Measurements from ENCODE around the gene CEBPE. TPM values are rescaled to one million over a fixed set of nuclear protein-coding genes. Genes with fewer than 3 reads are reported as not detected.

The CEBPE gene
- total RNA-seq, 1 donor from 2014 or later, result not detected

DNA sequence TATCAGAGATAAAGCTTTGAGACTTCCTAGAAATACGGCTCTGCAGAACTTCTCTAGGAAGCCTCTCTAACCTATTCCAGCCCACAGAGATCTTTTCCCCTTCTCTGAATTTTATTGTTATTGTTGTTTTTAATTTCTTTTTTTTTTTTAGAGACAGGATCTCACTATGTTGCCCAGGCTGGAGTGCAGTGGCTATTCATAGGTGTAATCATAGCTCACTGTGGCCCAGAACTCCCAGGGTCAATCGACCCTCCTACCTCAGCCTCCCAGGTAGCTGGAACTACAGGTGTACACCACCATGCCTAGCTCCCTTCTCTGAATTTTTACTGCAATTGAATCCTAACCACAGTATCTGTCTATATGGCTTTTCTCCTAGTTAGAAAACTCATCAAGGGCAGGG lies 44.8 kb upstream of the CEBPE start:
- Histone ChIP-seq H3K4me3 (no peak overlapping the region), H3K27ac (replicated peaks) (no peak overlapping the region), H3K9me3 (replicated peaks) (no peaks in the 10 kb centered on the region), H3K4me1 (peaks cover 29% of the 10 kb centered on the region), H3K36me3 (no peaks in the 10 kb centered on the region), H3K27me3 (ENCODE audit: low read depth) (no peaks in the 10 kb centered on the region)
- intact Hi-C loops (cut with micrococcal nuclease), result no loop called here
- TF ChIP-seq, protein P1, sequence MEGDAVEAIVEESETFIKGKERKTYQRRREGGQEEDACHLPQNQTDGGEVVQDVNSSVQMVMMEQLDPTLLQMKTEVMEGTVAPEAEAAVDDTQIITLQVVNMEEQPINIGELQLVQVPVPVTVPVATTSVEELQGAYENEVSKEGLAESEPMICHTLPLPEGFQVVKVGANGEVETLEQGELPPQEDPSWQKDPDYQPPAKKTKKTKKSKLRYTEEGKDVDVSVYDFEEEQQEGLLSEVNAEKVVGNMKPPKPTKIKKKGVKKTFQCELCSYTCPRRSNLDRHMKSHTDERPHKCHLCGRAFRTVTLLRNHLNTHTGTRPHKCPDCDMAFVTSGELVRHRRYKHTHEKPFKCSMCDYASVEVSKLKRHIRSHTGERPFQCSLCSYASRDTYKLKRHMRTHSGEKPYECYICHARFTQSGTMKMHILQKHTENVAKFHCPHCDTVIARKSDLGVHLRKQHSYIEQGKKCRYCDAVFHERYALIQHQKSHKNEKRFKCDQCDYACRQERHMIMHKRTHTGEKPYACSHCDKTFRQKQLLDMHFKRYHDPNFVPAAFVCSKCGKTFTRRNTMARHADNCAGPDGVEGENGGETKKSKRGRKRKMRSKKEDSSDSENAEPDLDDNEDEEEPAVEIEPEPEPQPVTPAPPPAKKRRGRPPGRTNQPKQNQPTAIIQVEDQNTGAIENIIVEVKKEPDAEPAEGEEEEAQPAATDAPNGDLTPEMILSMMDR (IDR thresholded peaks at IDR 0.05; ENCODE audit: borderline replicate concordance), result no peak
- DNase-seq, result no peak

DNA sequence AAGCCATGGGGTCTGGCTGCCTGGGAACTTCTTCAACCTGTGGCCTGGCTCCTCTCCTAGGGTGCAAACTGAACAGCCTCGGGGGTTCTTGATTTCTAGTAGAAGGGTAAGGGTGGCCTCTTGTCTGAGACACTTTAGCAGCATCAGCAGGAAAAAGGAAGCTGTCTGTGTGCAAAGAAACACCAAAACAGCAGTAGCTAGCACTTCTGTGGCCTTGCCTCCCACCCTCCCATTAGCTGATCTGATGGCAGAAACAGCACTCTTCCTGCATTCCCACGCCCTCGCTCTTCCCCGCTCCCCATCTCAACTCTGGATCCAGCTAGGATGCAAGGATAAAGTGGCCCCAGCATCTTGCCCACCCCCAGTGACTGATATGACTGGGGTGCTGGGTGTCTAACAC lies 43.7 kb upstream of the CEBPE start:
- peaks cover 18% of the 10 kb centered on the region for H3K4me1 ChIP-seq
- intact Hi-C loops (cut with micrococcal nuclease), result no loop called here
- no peaks in the 10 kb centered on the region for H3K36me3 ChIP-seq
- no peaks in the 10 kb centered on the region for H3K27me3 ChIP-seq (ENCODE audit: low read depth)
- DNase-seq, result no peak
- TF ChIP-seq, protein P1 (IDR thresholded peaks at IDR 0.05; ENCODE audit: borderline replicate concordance), result no peak
- no peaks in the 10 kb centered on the region for H3K9me3 ChIP-seq (replicated peaks)
- no peak overlapping the region for H3K4me3 ChIP-seq
- H3K27ac ChIP-seq (replicated peaks), result no peak overlapping the region

DNA sequence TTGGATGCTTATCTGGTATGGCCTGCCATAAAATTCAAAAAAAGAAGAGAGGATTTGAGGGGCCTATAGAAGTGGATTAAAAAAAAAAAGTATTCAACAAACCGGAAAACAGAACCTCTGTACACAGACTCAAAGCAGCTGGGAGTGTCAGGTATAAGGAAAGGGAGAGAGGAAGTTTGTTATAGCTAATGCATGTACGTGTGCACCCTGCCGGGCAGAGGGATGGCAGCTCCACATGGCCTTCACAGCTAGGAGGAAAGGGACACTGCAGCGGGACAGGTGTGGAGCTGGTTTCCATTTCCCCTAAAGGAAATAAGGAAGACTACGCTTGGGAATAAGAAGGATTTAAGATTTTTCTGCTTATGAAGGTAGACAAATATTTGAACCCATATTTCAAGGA lies 43.0 kb upstream of the CEBPE start:
- no peaks in the 10 kb centered on the region for H3K27me3 ChIP-seq (ENCODE audit: low read depth)
- intact Hi-C loops (cut with micrococcal nuclease), result no loop called here
- H3K4me3 ChIP-seq, result no peak overlapping the region
- H3K27ac ChIP-seq (replicated peaks), result no peak overlapping the region
- H3K36me3 ChIP-seq, result no peaks in the 10 kb centered on the region
- H3K9me3 ChIP-seq (replicated peaks), result no peaks in the 10 kb centered on the region
- no peak for DNase-seq
- TF ChIP-seq, protein P1 (IDR thresholded peaks at IDR 0.05; ENCODE audit: borderline replicate concordance), result no peak
- peaks cover 14% of the 10 kb centered on the region for H3K4me1 ChIP-seq

DNA sequence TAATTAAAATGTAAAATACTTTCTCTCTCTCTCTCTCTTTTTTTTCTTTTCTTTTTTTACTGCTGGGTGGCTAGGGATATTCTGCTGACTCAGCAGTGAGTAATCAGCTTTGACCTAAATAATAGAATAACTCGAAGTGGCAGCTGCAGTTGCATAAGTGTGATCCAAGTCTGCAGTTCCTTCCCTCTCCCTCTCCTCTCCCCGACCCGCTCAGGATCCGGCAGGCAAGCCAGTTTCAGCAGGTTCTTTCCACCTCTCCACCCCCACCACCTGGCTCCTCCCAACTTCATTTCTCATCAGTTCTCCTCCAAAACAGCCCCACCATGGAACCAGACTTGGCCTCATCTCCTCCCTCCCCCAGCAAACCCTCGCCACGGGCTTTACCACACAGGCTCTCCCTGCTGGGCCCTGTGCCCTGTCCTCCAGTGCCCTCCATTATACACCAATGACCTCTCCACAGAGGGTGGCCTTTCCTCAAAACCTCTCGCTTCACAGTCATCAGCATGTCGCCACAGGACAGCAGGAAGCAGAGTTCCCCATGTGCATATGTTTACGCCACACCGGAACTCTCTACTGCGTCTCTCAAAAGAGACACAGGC lies 42.0 kb upstream of the CEBPE start:
- Histone ChIP-seq H3K4me1 (peaks cover 14% of the 10 kb centered on the region), H3K27me3 (ENCODE audit: low read depth) (no peaks in the 10 kb centered on the region), H3K36me3 (no peaks in the 10 kb centered on the region), H3K4me3 (no peak overlapping the region), H3K27ac (replicated peaks) (peak overlapping the region; percentile 43), H3K9me3 (replicated peaks) (no peaks in the 10 kb centered on the region)
- TF ChIP-seq, protein P1 (IDR thresholded peaks at IDR 0.05; ENCODE audit: borderline replicate concordance), result no peak
- intact Hi-C loops (cut with micrococcal nuclease), result no loop called here
- DNase-seq, result no peak

DNA sequence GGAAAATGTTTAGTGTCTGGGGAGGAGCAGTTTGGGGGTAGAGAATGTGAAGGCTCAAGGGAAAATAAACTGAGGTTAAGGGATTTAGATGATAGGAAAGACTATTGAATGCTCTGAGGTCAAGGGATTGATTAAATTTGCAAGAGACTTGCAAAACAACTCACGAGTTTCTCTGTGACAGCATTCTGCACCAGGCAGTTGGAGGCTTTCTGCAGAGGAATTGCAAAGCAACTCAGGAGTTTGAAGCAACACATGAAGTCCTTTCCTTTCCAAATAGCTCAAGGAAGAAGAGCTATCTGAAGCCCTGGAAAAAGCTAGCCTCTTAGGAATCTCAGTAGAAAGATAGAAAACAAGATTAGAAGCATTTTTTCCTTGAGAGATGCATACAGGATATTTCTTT lies 40.5 kb upstream of the CEBPE start:
- Histone ChIP-seq H3K4me3 (no peak overlapping the region), H3K9me3 (replicated peaks) (no peaks in the 10 kb centered on the region), H3K27me3 (ENCODE audit: low read depth) (no peaks in the 10 kb centered on the region), H3K27ac (replicated peaks) (no peak overlapping the region), H3K36me3 (no peaks in the 10 kb centered on the region), H3K4me1 (peaks cover 27% of the 10 kb centered on the region)
- intact Hi-C loops (cut with micrococcal nuclease), result no loop called here
- TF ChIP-seq, protein P1 (IDR thresholded peaks at IDR 0.05; ENCODE audit: borderline replicate concordance), result no peak
- no peak for DNase-seq
